ENCODE results near the gene NR1I3.

NR1I3 gene

GRCh38 chr1:161197560-161198193, 40.3 kb downstream of the NR1I3 start:
- Histone ChIP-seq H3K4me1 (ENCODE audit: insufficient read depth, low read length) (peaks cover 14% of the 10 kb centered on the region), H3K27ac (ENCODE audit: low read length) (no peak overlapping the region), H3K9ac (ENCODE audit: low read depth, low read length) (no peak overlapping the region), H2AFZ (ENCODE audit: low read depth, low read length) (no peak overlapping the region), H3K4me3 (ENCODE audit: low read depth in 1 of 2, low read length in 2 of 2) (no peak overlapping the region), H3K27me3 (ENCODE audit: insufficient read depth, low read length, poor library complexity) (no peaks in the 10 kb centered on the region), H4K20me1 (ENCODE audit: insufficient read depth, low read length) (no peaks in the 10 kb centered on the region), H3K4me2 (ENCODE audit: insufficient read depth, low read length) (no peak overlapping the region), H3K9me3 (ENCODE audit: insufficient read depth, low read length, severe bottlenecking) (no peaks in the 10 kb centered on the region), H3K36me3 (ENCODE audit: insufficient read depth, low read length) (no peaks in the 10 kb centered on the region; the same call in 1 of the 2 replicates), H3K79me2 (ENCODE audit: insufficient read depth, low read length) (peaks cover 5% of the 10 kb centered on the region)
- ATAC-seq (ENCODE audit: insufficient read depth, low read depth), result no peak
- TF ChIP-seq CTCF (IDR thresholded peaks at IDR 0.05; ENCODE audit: borderline replicate concordance, extremely low read depth, low read length, poor library complexity, severe bottlenecking) (no peak), EZH2 (IDR thresholded peaks at IDR 0.05; ENCODE audit: borderline replicate concordance, low read depth, low read length, severe bottlenecking) (no peak)
- no peak for DNase-seq

- no peaks in the 10 kb centered on the region for H3K36me3 ChIP-seq (ENCODE audit: insufficient read depth, low read length)
- ATAC-seq (ENCODE audit: insufficient read depth, low read depth) (no peak), DNase-seq (no peak)
- H3K27ac ChIP-seq (ENCODE audit: low read length), result no peak overlapping the region
- no peak overlapping the region for H3K4me3 ChIP-seq (ENCODE audit: low read depth in 1 of 2, low read length in 2 of 2)
- H3K9me3 ChIP-seq (ENCODE audit: insufficient read depth, low read length, severe bottlenecking), result no peaks in the 10 kb centered on the region
- H3K79me2 ChIP-seq (ENCODE audit: insufficient read depth, low read length), result no peaks in the 10 kb centered on the region
- H2AFZ ChIP-seq (ENCODE audit: low read depth, low read length), result no peak overlapping the region
- no peak overlapping the region for H3K9ac ChIP-seq (ENCODE audit: low read depth, low read length)
- no peaks in the 10 kb centered on the region for H3K27me3 ChIP-seq (ENCODE audit: insufficient read depth, low read length, poor library complexity)
- no peaks in the 10 kb centered on the region for H4K20me1 ChIP-seq (ENCODE audit: insufficient read depth, low read length)
- no peak overlapping the region for H3K4me2 ChIP-seq (ENCODE audit: insufficient read depth, low read length)
- H3K4me1 ChIP-seq (ENCODE audit: insufficient read depth, low read length), result peaks cover 13% of the 10 kb centered on the region
- no peak for TF ChIP-seq EZH2 (IDR thresholded peaks at IDR 0.05; ENCODE audit: borderline replicate concordance, low read depth, low read length, severe bottlenecking)
Measured at GRCh38 chr1:161196521-161197451, 41.2 kb downstream of the NR1I3 start.

DNA sequence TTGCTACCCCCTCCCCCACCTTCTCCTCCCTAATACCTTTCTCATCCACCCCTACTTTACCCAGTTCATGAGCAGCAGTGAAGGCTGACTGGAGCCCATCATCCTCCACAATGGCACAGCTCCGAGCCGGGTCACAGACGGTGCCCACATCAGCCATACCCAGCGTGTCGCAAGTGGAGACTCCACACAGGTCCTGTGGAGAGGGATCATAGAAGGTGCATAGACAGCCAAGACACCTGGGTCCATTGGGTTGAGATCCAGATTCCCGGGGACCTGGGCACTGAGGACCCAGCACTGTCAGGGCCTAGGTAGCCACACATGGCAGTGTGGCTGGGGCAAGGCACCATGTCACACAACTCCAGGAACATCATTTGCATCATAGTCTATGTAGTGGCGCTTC, 41.9 kb downstream of the NR1I3 start:
- no peak overlapping the region for H2AFZ ChIP-seq (ENCODE audit: low read depth, low read length)
- peaks cover 6% of the 10 kb centered on the region for H3K4me1 ChIP-seq (ENCODE audit: insufficient read depth, low read length)
- no peaks in the 10 kb centered on the region for H3K36me3 ChIP-seq (ENCODE audit: insufficient read depth, low read length)
- H3K27ac ChIP-seq (ENCODE audit: low read length), result no peak overlapping the region
- no peak for ATAC-seq (ENCODE audit: insufficient read depth, low read depth)
- H3K79me2 ChIP-seq (ENCODE audit: insufficient read depth, low read length), result no peaks in the 10 kb centered on the region
- H3K9me3 ChIP-seq (ENCODE audit: insufficient read depth, low read length, severe bottlenecking), result no peaks in the 10 kb centered on the region
- no peak overlapping the region for H3K9ac ChIP-seq (ENCODE audit: low read depth, low read length)
- DNase-seq, result no peak
- H3K4me2 ChIP-seq (ENCODE audit: insufficient read depth, low read length), result no peak overlapping the region
- no peak overlapping the region for H3K4me3 ChIP-seq (ENCODE audit: low read depth in 1 of 2, low read length in 2 of 2)
- TF ChIP-seq CTCF (IDR thresholded peaks at IDR 0.05; ENCODE audit: borderline replicate concordance, extremely low read depth, low read length, poor library complexity, severe bottlenecking), result no peak
- no peak for TF ChIP-seq EZH2 (IDR thresholded peaks at IDR 0.05; ENCODE audit: borderline replicate concordance, low read depth, low read length, severe bottlenecking)
- H3K27me3 ChIP-seq (ENCODE audit: insufficient read depth, low read length, poor library complexity), result no peaks in the 10 kb centered on the region
- no peaks in the 10 kb centered on the region for H4K20me1 ChIP-seq (ENCODE audit: insufficient read depth, low read length)

GRCh38 chr1:161195171-161195570, 42.8 kb downstream of the NR1I3 start:
- Histone ChIP-seq H3K9me3 (ENCODE audit: insufficient read depth, low read length, severe bottlenecking) (no peaks in the 10 kb centered on the region), H3K79me2 (ENCODE audit: insufficient read depth, low read length) (no peaks in the 10 kb centered on the region), H3K4me2 (ENCODE audit: insufficient read depth, low read length) (no peak overlapping the region), H3K36me3 (ENCODE audit: insufficient read depth, low read length) (no peaks in the 10 kb centered on the region), H3K27me3 (ENCODE audit: insufficient read depth, low read length, poor library complexity) (no peaks in the 10 kb centered on the region), H3K9ac (ENCODE audit: low read depth, low read length) (no peak overlapping the region), H4K20me1 (ENCODE audit: insufficient read depth, low read length) (no peaks in the 10 kb centered on the region), H2AFZ (ENCODE audit: low read depth, low read length) (no peak overlapping the region), H3K4me1 (ENCODE audit: insufficient read depth, low read length) (peaks cover 3% of the 10 kb centered on the region; the same call in 1 of the 2 replicates), H3K4me3 (ENCODE audit: low read depth in 1 of 2, low read length in 2 of 2) (no peak overlapping the region), H3K27ac (ENCODE audit: low read length) (no peak overlapping the region)
- DNase-seq (no peak), ATAC-seq (ENCODE audit: insufficient read depth, low read depth) (no peak)
- TF ChIP-seq EZH2 (IDR thresholded peaks at IDR 0.05; ENCODE audit: borderline replicate concordance, low read depth, low read length, severe bottlenecking), result no peak
- no peak for TF ChIP-seq CTCF (IDR thresholded peaks at IDR 0.05; ENCODE audit: borderline replicate concordance, extremely low read depth, low read length, poor library complexity, severe bottlenecking)

Measured in DND-41 (cell line).